A673 (cell line): ENCODE data around the gene SLC38A3. TPM values are rescaled to one million over a fixed set of nuclear protein-coding genes. Genes with fewer than 3 reads are reported as not detected.

Experiments used
- BruUV-seq: library from RNA; stranded (reverse); fragments of 400-500 nt; replicated peaks from 2 replicates; lab custom pipeline; 2021; lab: Mats Ljungman, UMichigan
- CTCF ChIA-PET: fragments of 300-600 bp; sonication (Branson Sonifier 250); formaldehyde crosslinking; loops from one replicate; lab custom pipeline; 2022; ENCODE audit warnings: antibody characterized with exemption; lab: Charles Lee
- POLR2A ChIA-PET: fragments of 300-600 bp; sonication (Branson Sonifier 250); formaldehyde crosslinking; loops from one replicate; lab custom pipeline; 2022; ENCODE audit warnings: antibody characterized with exemption; ENCODE audit not compliant: low non-redundant PET; lab: Charles Lee
- DNase-seq: peaks from one replicate; pipeline ENCODE4 v3.0.0-alpha.2; 2015; ENCODE audit warnings: low spot score
- H3K27ac ChIP-seq: fragments of 200-600 bp; sonication (generic); 2 replicates; pipeline ENCODE4 v1.5.1; 2016; ENCODE audit warnings: mixed run types, low read depth, mild to moderate bottlenecking, mixed read lengths, antibody characterized with exemption, low read length; ENCODE audit not compliant: poor library complexity, severe bottlenecking
- H3K27me3 ChIP-seq: fragments of 200-600 bp; sonication (generic); replicated peaks from 2 replicates; pipeline ENCODE4 v1.6.1; 2017; ENCODE audit warnings: mixed run types, low read depth, mild to moderate bottlenecking, mixed read lengths, antibody characterized with exemption, low read length; ENCODE audit not compliant: insufficient read depth, poor library complexity
- H3K36me3 ChIP-seq: fragments of 200-600 bp; sonication (generic); 2 replicates; pipeline ENCODE4 v1.6.1; 2016; ENCODE audit warnings: mixed run types, mild to moderate bottlenecking, mixed read lengths, antibody characterized with exemption, low read length; ENCODE audit not compliant: insufficient read depth, poor library complexity, severe bottlenecking
- H3K4me1 ChIP-seq: fragments of 200-600 bp; sonication (generic); 2 replicates; pipeline ENCODE4 v1.6.1; 2017; ENCODE audit warnings: mixed run types, mild to moderate bottlenecking, mixed read lengths, antibody characterized with exemption, low read length; ENCODE audit not compliant: insufficient read depth, poor library complexity, severe bottlenecking
- H3K4me3 ChIP-seq: fragments of 200-600 bp; sonication (generic); 2 replicates; pipeline ENCODE4 v1.5.1; 2016; ENCODE audit warnings: low read depth, mixed run types, mild to moderate bottlenecking, mixed read lengths, low read length; ENCODE audit not compliant: poor library complexity, severe bottlenecking
- H3K9me3 ChIP-seq: fragments of 200-600 bp; sonication (generic); 2 replicates; pipeline ENCODE4 v1.6.1; 2016; ENCODE audit warnings: mixed run types, low read depth, mild to moderate bottlenecking, mixed read lengths, antibody characterized with exemption, low read length; ENCODE audit not compliant: poor library complexity, severe bottlenecking
- EZH2 ChIP-seq: fragments of 200-600 bp; sonication (generic); IDR thresholded peaks from 2 replicates; pipeline ENCODE4 v1.6.1; 2017; ENCODE audit warnings: borderline replicate concordance, low read depth, mild to moderate bottlenecking, mixed read lengths, antibody characterized with exemption, low read length; ENCODE audit not compliant: poor library complexity, severe bottlenecking
- intact Hi-C: fragments of 100-400 bp; cut with micrococcal nuclease; formaldehyde crosslinking; loops from one replicate; pipeline ENCODE4 v1.10.0; 2022; ENCODE audit not compliant: unreplicated experiment
- total RNA-seq: library from RNA; stranded (reverse); gene quantifications from 2 replicates; pipeline ENCODE4 v1.2.3, GENCODE V29; 2021
- TF ChIP-seq, protein P1 (sequence below): fragments of 300-800, 200-600 bp; sonication (generic); conservative IDR thresholded peaks from 2 replicates; pipeline ENCODE4 v1.5.1; 2017; ENCODE audit warnings: low read depth, mild to moderate bottlenecking, antibody characterized with exemption, low read length, moderate library complexity, mixed read lengths

Gene SLC38A3
- total RNA-seq, 1 experiment from 2014 or later = not detected

DNA sequence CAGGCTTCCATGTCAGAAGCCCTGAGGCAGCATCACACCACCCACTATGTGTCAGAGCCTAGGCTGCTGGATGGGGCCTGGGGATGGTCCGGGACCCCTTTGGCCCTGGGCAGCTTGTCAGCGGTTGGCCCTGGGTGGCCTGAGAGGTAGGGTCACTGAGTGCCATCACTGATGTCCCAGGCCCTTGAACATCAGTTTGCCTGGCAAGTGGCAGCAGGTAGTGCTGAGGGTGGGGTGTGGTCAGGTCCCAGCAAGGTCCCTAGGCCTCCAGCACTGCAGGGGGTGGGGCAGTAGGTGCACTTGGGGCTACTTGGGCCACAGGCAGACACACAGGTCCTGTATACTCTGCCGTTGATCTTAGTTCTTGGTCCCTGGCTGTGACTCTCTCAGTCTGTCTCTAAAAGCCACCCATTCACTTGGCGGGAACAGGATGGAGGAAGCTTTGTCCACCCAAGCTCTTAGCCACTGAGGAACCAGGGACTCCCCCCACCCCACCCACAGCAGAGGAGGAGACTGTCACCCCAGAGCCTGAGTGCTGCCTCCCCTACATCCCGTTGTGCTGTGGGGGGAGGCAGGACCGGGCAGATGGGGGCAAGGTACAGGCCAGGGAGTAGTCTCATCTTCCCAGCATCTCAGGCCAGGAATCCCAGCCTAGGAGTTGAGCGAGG, 36.8 kb downstream of the SLC38A3 start:
- CTCF ChIA-PET = no interaction called here
- Histone ChIP-seq H3K9me3 (no peaks in the 10 kb centered on the region), H3K27ac (peak overlapping the region; percentile 76), H3K4me3 (no peak overlapping the region), H3K27me3 (no peaks in the 10 kb centered on the region), H3K4me1 (peaks cover 21% of the 10 kb centered on the region), H3K36me3 (no peaks in the 10 kb centered on the region)
- POLR2A ChIA-PET = no interaction called here
- BruUV-seq = no TSS peak
- intact Hi-C loops = no loop called here
- no peak for DNase-seq
- TF ChIP-seq, protein P1, sequence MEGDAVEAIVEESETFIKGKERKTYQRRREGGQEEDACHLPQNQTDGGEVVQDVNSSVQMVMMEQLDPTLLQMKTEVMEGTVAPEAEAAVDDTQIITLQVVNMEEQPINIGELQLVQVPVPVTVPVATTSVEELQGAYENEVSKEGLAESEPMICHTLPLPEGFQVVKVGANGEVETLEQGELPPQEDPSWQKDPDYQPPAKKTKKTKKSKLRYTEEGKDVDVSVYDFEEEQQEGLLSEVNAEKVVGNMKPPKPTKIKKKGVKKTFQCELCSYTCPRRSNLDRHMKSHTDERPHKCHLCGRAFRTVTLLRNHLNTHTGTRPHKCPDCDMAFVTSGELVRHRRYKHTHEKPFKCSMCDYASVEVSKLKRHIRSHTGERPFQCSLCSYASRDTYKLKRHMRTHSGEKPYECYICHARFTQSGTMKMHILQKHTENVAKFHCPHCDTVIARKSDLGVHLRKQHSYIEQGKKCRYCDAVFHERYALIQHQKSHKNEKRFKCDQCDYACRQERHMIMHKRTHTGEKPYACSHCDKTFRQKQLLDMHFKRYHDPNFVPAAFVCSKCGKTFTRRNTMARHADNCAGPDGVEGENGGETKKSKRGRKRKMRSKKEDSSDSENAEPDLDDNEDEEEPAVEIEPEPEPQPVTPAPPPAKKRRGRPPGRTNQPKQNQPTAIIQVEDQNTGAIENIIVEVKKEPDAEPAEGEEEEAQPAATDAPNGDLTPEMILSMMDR = no peak
- TF ChIP-seq EZH2 = no peak

- Histone ChIP-seq H3K4me3 (no peak overlapping the region), H3K27ac (peak overlapping the region; percentile 47), H3K27me3 (no peaks in the 10 kb centered on the region), H3K36me3 (no peaks in the 10 kb centered on the region), H3K9me3 (no peaks in the 10 kb centered on the region), H3K4me1 (peaks cover 23% of the 10 kb centered on the region)
- ChIA-PET POLR2A (no interaction called here), CTCF (no interaction called here)
- no TSS peak for BruUV-seq
- intact Hi-C loops = no loop called here
- no peak for DNase-seq
- no peak for TF ChIP-seq EZH2
- TF ChIP-seq, protein P1 = no peak
Observed at GRCh38 chr3:50242381-50242770, 37.3 kb downstream of the SLC38A3 start.

DNA sequence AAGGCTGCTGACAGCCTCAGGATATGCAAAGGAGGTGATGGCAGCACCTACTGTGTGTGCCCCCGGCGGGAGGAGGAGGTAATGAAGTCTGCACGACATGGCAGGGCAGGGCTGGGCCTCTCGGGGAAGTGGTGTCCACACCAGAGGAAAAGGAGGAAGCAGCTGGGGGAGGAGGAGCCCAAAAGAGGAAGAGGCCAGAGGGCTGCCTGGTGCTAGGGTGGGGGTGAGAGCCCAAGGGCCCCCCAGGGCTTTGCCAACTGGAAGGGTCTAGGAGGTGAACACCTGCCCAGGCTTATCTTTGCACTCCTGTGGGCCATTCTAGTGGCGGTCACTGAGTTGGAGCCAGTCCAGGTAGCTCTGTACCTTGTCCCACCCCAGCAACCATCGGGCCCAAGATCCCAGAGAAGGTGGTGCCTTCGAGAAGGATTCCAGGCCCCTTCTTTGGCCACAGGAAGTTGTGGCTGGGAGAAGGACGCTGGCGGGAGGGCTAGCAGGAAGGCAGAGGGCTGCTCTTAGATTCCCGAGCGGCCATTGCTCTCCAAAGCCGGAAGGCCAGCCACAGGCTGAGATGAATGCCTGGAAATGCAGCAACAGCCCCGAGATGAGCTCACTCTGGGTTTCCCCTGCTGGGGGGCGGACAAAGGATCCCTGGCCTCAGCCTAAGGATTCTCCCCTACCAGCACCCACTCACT, 37.9 kb downstream of the SLC38A3 start:
- CTCF ChIA-PET = no interaction called here
- Histone ChIP-seq H3K36me3 (no peaks in the 10 kb centered on the region), H3K27me3 (no peaks in the 10 kb centered on the region), H3K9me3 (no peaks in the 10 kb centered on the region), H3K4me3 (no peak overlapping the region), H3K27ac (peak overlapping the region; percentile 47), H3K4me1 (peaks cover 23% of the 10 kb centered on the region)
- BruUV-seq = no TSS peak
- POLR2A ChIA-PET = interaction anchor here (0.5 kb wide), 1 partner anchor 1142 kb away, joined by 3 read pairs; the partner anchor contains the start of gene MANF
- no peak for DNase-seq
- TF ChIP-seq, protein P1 = no peak
- no peak for TF ChIP-seq EZH2
- intact Hi-C loops = no loop called here
